Smooth muscle cell (in vitro differentiated cells): ENCODE measurements around the gene ZNF593. TPM values are rescaled to one million over a fixed set of nuclear protein-coding genes. Genes with fewer than 3 reads are reported as not detected.

Experiments used
- DNase-seq: peaks from one replicate; lab custom pipeline; 2025; ENCODE audit not compliant: unreplicated experiment; lab: John Stamatoyannopoulos, UW
- H2AFZ ChIP-seq: fragments of 200-600 bp; sonication (generic); 2 replicates; pipeline ENCODE4 v1.6.0; 2016; ENCODE audit warnings: antibody characterized with exemption, low read depth, mild to moderate bottlenecking
- H3F3A ChIP-seq: fragments of 200-600 bp; sonication (generic); 2 replicates; pipeline ENCODE4 v1.6.0; 2017; ENCODE audit warnings: antibody characterized with exemption, low read depth
- H3K27ac ChIP-seq: fragments of 200-600 bp; sonication (generic); 2 replicates; pipeline ENCODE4 v1.5.1; 2016; ENCODE audit warnings: low read depth, mild to moderate bottlenecking
- H3K27me3 ChIP-seq: fragments of 200-600 bp; sonication (generic); 2 replicates; pipeline ENCODE4 v1.6.1; 2016; ENCODE audit warnings: low read depth, mild to moderate bottlenecking
- H3K36me3 ChIP-seq: fragments of 200-600 bp; sonication (generic); 2 replicates; pipeline ENCODE4 v1.5.1; 2016; ENCODE audit warnings: low read depth
- H3K4me1 ChIP-seq: fragments of 200-600 bp; sonication (generic); 2 replicates; pipeline ENCODE4 v1.5.1; 2016; ENCODE audit warnings: low read depth
- H3K4me2 ChIP-seq: fragments of 200-600 bp; sonication (generic); 2 replicates; pipeline ENCODE4 v1.6.0; 2016; ENCODE audit warnings: mild to moderate bottlenecking
- H3K4me3 ChIP-seq: fragments of 200-600 bp; sonication (generic); 2 replicates; pipeline ENCODE4 v1.5.1; 2016; ENCODE audit warnings: mild to moderate bottlenecking
- H3K79me2 ChIP-seq: fragments of 200-600 bp; sonication (generic); 2 replicates; pipeline ENCODE4 v1.6.0; 2016; ENCODE audit warnings: low read depth, mild to moderate bottlenecking
- H3K9ac ChIP-seq: fragments of 200-600 bp; sonication (generic); 2 replicates; pipeline ENCODE4 v1.6.0; 2016; ENCODE audit warnings: low read depth
- H3K9me3 ChIP-seq: fragments of 200-600 bp; sonication (generic); replicated peaks from 2 replicates; pipeline ENCODE4 v1.5.1; 2016; ENCODE audit warnings: low read depth
- H4K20me1 ChIP-seq: fragments of 200-600 bp; sonication (generic); 2 replicates; pipeline ENCODE4 v1.6.0; 2016; ENCODE audit warnings: low read depth
- WGBS: methylation state at CpG from one replicate; pipeline ENCODE4 v1.1.7; 2016; ENCODE audit warnings: low lambda C conversion rate; 5-methylcytosine and 5-hydroxymethylcytosine counted together
- polyA plus RNA-seq: library from polyadenylated mRNA; unstranded; fragments of >200 nt; fragmentation: Nextera tagmentation; extraction: Ambion mirVana; gene quantifications from 2 replicates; pipeline ENCODE4 v1.2.1, GENCODE V29; 2016
- total RNA-seq: library from RNA; depleted of rRNA; stranded (reverse); fragments of >200 nt; gene quantifications from 2 replicates; pipeline ENCODE4 v1.2.3, GENCODE V29; 2014
- TF ChIP-seq, protein P1 (sequence below): fragments of 200-600 bp; sonication (generic); IDR thresholded peaks from 2 replicates; pipeline ENCODE4 v1.5.1; 2017; ENCODE audit warnings: borderline replicate concordance, mild to moderate bottlenecking, antibody characterized with exemption; ENCODE audit not compliant: insufficient read depth, poor library complexity, severe bottlenecking

Gene ZNF593
- total and polyA plus RNA-seq, 2 experiments from 2014 or later = 38.4 to 52.4 TPM

- H3K4me3 ChIP-seq = no peak overlapping the region
- H3K9me3 ChIP-seq = no peaks in the 10 kb centered on the region
- H2AFZ ChIP-seq = no peak overlapping the region
- no peaks in the 10 kb centered on the region for H3K27me3 ChIP-seq
- no peaks in the 10 kb centered on the region for H3K79me2 ChIP-seq
- no peak overlapping the region for H3K9ac ChIP-seq
- H3K4me1 ChIP-seq = no peaks in the 10 kb centered on the region
- H3K27ac ChIP-seq = no peak overlapping the region
- H4K20me1 ChIP-seq = no peaks in the 10 kb centered on the region
- H3K36me3 ChIP-seq = no peaks in the 10 kb centered on the region
- WGBS = 97% methylated on average over 21 of the region's 21 CpGs
- H3F3A ChIP-seq = no peaks in the 10 kb centered on the region
- no peak for DNase-seq
- TF ChIP-seq, protein P1, sequence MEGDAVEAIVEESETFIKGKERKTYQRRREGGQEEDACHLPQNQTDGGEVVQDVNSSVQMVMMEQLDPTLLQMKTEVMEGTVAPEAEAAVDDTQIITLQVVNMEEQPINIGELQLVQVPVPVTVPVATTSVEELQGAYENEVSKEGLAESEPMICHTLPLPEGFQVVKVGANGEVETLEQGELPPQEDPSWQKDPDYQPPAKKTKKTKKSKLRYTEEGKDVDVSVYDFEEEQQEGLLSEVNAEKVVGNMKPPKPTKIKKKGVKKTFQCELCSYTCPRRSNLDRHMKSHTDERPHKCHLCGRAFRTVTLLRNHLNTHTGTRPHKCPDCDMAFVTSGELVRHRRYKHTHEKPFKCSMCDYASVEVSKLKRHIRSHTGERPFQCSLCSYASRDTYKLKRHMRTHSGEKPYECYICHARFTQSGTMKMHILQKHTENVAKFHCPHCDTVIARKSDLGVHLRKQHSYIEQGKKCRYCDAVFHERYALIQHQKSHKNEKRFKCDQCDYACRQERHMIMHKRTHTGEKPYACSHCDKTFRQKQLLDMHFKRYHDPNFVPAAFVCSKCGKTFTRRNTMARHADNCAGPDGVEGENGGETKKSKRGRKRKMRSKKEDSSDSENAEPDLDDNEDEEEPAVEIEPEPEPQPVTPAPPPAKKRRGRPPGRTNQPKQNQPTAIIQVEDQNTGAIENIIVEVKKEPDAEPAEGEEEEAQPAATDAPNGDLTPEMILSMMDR = no peak
- H3K4me2 ChIP-seq = no peak overlapping the region
Observed at GRCh38 chr1:26184883-26185282, 15.2 kb downstream of the ZNF593 start.

DNA sequence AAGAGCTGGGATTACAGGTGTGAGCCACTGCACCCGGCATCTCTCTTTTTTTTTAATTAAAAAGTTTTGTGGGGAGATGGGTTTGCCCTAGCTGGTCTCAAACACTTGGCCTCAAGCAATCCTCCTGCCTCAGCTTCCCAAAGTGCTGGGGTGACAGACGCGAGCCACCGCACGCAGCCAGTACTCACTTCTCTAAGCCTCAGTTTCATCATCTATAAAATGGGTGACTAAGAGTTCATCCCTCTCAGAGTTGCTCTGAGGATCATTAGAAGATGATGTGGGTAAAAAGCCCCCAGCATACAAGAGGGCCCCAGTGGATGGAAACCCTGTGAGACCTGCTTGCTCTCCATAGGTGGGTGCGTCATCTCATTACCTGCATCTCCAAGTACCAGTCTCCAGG lies 18.2 kb downstream of the ZNF593 start:
- 100% methylated on average over 6 of the region's 6 CpGs for WGBS
- H3K27ac ChIP-seq = no peak overlapping the region
- H3K4me3 ChIP-seq = no peak overlapping the region
- H3F3A ChIP-seq = no peaks in the 10 kb centered on the region
- no peaks in the 10 kb centered on the region for H3K79me2 ChIP-seq
- TF ChIP-seq, protein P1 = no peak
- H3K4me2 ChIP-seq = no peak overlapping the region
- H4K20me1 ChIP-seq = no peaks in the 10 kb centered on the region
- no peaks in the 10 kb centered on the region for H3K9me3 ChIP-seq
- no peaks in the 10 kb centered on the region for H3K4me1 ChIP-seq
- DNase-seq = no peak
- H3K36me3 ChIP-seq = no peaks in the 10 kb centered on the region
- no peaks in the 10 kb centered on the region for H3K27me3 ChIP-seq
- no peak overlapping the region for H3K9ac ChIP-seq
- no peak overlapping the region for H2AFZ ChIP-seq

DNA sequence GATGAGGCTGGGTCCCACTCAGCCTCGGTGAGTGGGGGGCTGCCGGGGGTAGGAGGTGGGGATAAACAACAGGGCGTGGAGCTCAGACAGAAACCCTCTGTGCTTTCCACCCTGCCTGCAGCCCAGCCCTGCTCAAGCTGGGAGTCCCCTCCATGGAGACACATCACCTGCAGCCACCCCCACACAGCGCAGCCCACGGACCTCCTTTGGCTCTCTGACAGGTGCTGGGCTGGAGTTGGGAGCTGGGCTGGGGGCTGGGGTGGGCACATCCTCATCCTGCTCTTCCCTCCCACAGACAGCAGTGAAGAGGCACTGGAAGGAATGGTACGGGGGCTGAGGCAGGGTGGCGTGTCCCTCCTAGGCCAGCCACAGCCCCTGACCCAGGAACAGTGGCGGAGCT lies 18.8 kb downstream of the ZNF593 start:
- H2AFZ ChIP-seq = no peak overlapping the region
- H3K27me3 ChIP-seq = no peaks in the 10 kb centered on the region
- H3F3A ChIP-seq = no peaks in the 10 kb centered on the region
- no peak overlapping the region for H3K4me3 ChIP-seq
- no peak overlapping the region for H3K4me2 ChIP-seq
- TF ChIP-seq, protein P1 = no peak
- DNase-seq = no peak
- no peaks in the 10 kb centered on the region for H3K79me2 ChIP-seq
- H3K4me1 ChIP-seq = no peaks in the 10 kb centered on the region
- H3K36me3 ChIP-seq = no peaks in the 10 kb centered on the region
- no peaks in the 10 kb centered on the region for H3K9me3 ChIP-seq
- no peak overlapping the region for H3K9ac ChIP-seq
- H4K20me1 ChIP-seq = no peaks in the 10 kb centered on the region
- H3K27ac ChIP-seq = no peak overlapping the region
- WGBS = 97% methylated on average over 8 of the region's 8 CpGs

GRCh38 chr1:26189331-26189730 lies 19.6 kb downstream of the ZNF593 start:
- H3K36me3 ChIP-seq = no peaks in the 10 kb centered on the region
- TF ChIP-seq, protein P1 = no peak
- WGBS = 96% methylated on average over 6 of the region's 6 CpGs
- no peak overlapping the region for H3K9ac ChIP-seq
- no peak for DNase-seq
- H3K4me1 ChIP-seq = no peaks in the 10 kb centered on the region
- H4K20me1 ChIP-seq = no peaks in the 10 kb centered on the region
- H3K27me3 ChIP-seq = no peaks in the 10 kb centered on the region
- no peak overlapping the region for H3K4me2 ChIP-seq
- no peak overlapping the region for H3K4me3 ChIP-seq
- H3F3A ChIP-seq = no peaks in the 10 kb centered on the region
- H2AFZ ChIP-seq = no peak overlapping the region
- H3K79me2 ChIP-seq = no peaks in the 10 kb centered on the region
- no peaks in the 10 kb centered on the region for H3K9me3 ChIP-seq
- no peak overlapping the region for H3K27ac ChIP-seq
